Measurements from ENCODE around the gene NADSYN1.

The NADSYN1 gene

GRCh38 chr11:71489311-71490043, 36.5 kb downstream of the NADSYN1 start:
- TF ChIP-seq ZNF175 (tag by site-specific recombination; IDR thresholded peaks at IDR 0.05): no peak
- TF ChIP-seq ZNF513 (tag by site-specific recombination; IDR thresholded peaks at IDR 0.05): no peak
- TF ChIP-seq ZNF629 (tag by site-specific recombination; IDR thresholded peaks at IDR 0.05): no peak
- no peak for TF ChIP-seq SCRT1 (tag by site-specific recombination; IDR thresholded peaks at IDR 0.05; ENCODE audit: borderline replicate concordance)
- TF ChIP-seq ZNF624 (tag by site-specific recombination; IDR thresholded peaks at IDR 0.05): no peak
- TF ChIP-seq ZNF324 (tag by site-specific recombination; IDR thresholded peaks at IDR 0.05): no peak
- no peak for TF ChIP-seq KLF7 (tag by site-specific recombination; IDR thresholded peaks at IDR 0.05; ENCODE audit: borderline replicate concordance)
- no peak for TF ChIP-seq ZNF155 (tag by site-specific recombination; IDR thresholded peaks at IDR 0.05)
- no peak for TF ChIP-seq ZNF202 (tag by site-specific recombination; IDR thresholded peaks at IDR 0.05; ENCODE audit: borderline replicate concordance)
- TF ChIP-seq ZNF394 (tag by site-specific recombination; IDR thresholded peaks at IDR 0.05; ENCODE audit: borderline replicate concordance): no peak
- TF ChIP-seq ZNF248 (tag by site-specific recombination; IDR thresholded peaks at IDR 0.05): no peak
- TF ChIP-seq SETDB1 (IDR thresholded peaks at IDR 0.05; ENCODE audit: insufficient read length, low read length): no peak
- no peak for TF ChIP-seq HOXC10 (CRISPR knock-in tag; IDR thresholded peaks at IDR 0.05)
- no peak for TF ChIP-seq ZNF19 (tag by site-specific recombination; IDR thresholded peaks at IDR 0.05; ENCODE audit: low read depth)
- no peak for TF ChIP-seq ZNF571 (tag by site-specific recombination; IDR thresholded peaks at IDR 0.05)
- TF ChIP-seq ZNF701 (tag by site-specific recombination; IDR thresholded peaks at IDR 0.05): no peak
- ChIA-PET CTCF (no interaction called here), POLR2A (no interaction called here)
- no peak overlapping the region for H3K4me3 ChIP-seq (ENCODE audit: low read depth, low read length)
- H3K27ac ChIP-seq (ENCODE audit: extremely low read depth, low read depth, low read length): no peak overlapping the region
- H3K4me1 ChIP-seq (ENCODE audit: control insufficient read depth, insufficient read depth, low read length): no peaks in the 10 kb centered on the region
- no peaks in the 10 kb centered on the region for H3K9me3 ChIP-seq (ENCODE audit: control insufficient read depth, insufficient read depth, low read depth, low read length)
- H3K36me3 ChIP-seq (ENCODE audit: control insufficient read depth in 2 of 2, insufficient read depth in 1 of 2, low read length in 2 of 2): peaks cover 4 to 57% of the 10 kb centered on the region in 2 experiments; a peak in 2 of 3 replicates

- no peak overlapping the region for H3K27ac ChIP-seq (ENCODE audit: extremely low read depth, low read depth, low read length)
- H3K4me1 ChIP-seq (ENCODE audit: control insufficient read depth, insufficient read depth, low read length): no peaks in the 10 kb centered on the region
- H3K9me3 ChIP-seq (ENCODE audit: control insufficient read depth, insufficient read depth, low read depth, low read length): no peaks in the 10 kb centered on the region
- H3K36me3 ChIP-seq (ENCODE audit: control insufficient read depth in 2 of 2, insufficient read depth in 1 of 2, low read length in 2 of 2): peaks cover 4 to 55% of the 10 kb centered on the region in 2 experiments; a peak in 2 of 3 replicates
- CTCF ChIA-PET: no interaction called here
- H3K4me3 ChIP-seq (ENCODE audit: low read depth, low read length): no peak overlapping the region
- POLR2A ChIA-PET: no interaction called here
- TF ChIP-seq ZNF302 (tag by site-specific recombination; IDR thresholded peaks at IDR 0.05; ENCODE audit: low read depth) (no peak), SP2 (tag by site-specific recombination; IDR thresholded peaks at IDR 0.05) (no peak), ZNF221 (tag by site-specific recombination; IDR thresholded peaks at IDR 0.05; ENCODE audit: borderline replicate concordance) (no peak), ZNF280D (tag by site-specific recombination; IDR thresholded peaks at IDR 0.05) (no peak), ZEB2 (tag by site-specific recombination; IDR thresholded peaks at IDR 0.05) (no peak), ZNF350 (tag by site-specific recombination; IDR thresholded peaks at IDR 0.05) (no peak), ZNF146 (tag by site-specific recombination; IDR thresholded peaks at IDR 0.05) (no peak), ZNF639 (tag by site-specific recombination; IDR thresholded peaks at IDR 0.05) (no peak), ZNF155 (tag by site-specific recombination; IDR thresholded peaks at IDR 0.05) (no peak), PRDM6 (tag by site-specific recombination; IDR thresholded peaks at IDR 0.05) (no peak), SP7 (tag by site-specific recombination; IDR thresholded peaks at IDR 0.05) (no peak), ZNF521 (tag by site-specific recombination; IDR thresholded peaks at IDR 0.05) (no peak), ZNF596 (tag by site-specific recombination; IDR thresholded peaks at IDR 0.05) (no peak)
Observed at GRCh38 chr11:71490044-71490730, 37.2 kb downstream of the NADSYN1 start.
